Cardiac atrium fibroblast (primary cell): ENCODE measurements around the gene PDIA5. TPM values are rescaled to one million over a fixed set of nuclear protein-coding genes. Genes with fewer than 3 reads are reported as not detected.

Experiments used
- total RNA-seq: library from RNA; depleted of rRNA; stranded (reverse); fragments of >200 nt; gene quantifications from 2 replicates; pipeline ENCODE4 v1.2.3, GENCODE V29; 2015

Gene PDIA5
- 51.3 and 61.7 TPM in 2 replicates for total RNA-seq

GRCh38 chr3:123066896-123067688 is at the start of gene PDIA5:
TSS of gene PDIA5 (plus strand) at chr3:123067025. CDS start at chr3:123067165, 140 bp downstream.

DNA sequence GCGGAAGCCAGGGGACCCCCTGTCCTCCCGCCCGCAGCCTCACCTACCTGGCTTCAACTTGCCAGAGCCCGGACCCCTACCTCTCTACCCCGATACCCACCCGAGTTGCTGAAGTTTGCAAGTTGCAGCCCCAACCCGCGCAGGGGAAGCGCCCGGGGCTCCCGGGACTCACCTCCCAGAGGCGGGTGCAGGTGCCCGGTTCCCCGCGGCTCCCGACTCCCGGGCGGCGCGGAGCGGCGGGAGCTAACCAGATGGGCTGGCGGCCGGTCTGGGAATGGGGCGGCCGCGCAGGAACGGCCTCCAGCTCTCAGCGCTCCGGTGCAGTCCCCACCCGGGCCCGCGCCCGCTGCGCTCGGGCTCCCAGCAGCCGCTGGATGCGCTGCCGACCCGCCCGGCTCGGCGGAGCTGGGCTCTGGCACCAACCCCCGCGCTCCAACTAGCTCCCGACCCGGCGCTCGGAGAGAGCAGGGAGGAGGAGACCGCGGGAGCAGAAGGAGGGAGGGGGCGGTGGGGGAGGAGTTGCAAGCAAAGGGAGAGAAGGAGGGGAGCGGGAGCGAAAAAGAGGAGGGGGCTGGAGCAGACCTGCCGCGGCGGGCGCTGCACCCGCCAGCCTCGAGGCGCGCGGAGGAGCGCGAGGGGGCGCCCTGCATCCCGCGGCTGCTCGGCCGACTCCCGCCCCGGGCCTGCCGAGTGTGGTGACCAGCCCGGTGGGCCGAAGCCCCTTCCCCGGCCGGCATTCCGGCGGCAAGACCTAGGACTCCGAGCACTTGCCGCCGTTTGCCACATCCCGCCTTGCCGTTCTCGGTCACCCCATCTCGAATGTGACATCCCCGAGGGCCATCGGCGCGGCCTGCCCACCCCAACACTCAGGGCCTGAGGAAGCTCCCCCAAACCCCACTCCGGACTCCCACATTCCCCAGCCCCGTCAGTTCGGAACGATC is 39.3 kb upstream of the PDIA5 start, which contains the start of gene SEMA5B:
TSS of gene SEMA5B (minus strand) at position 472 of the 941 bp plus-strand sequence. CDS start 66,500 bp downstream, outside the sequence.

DNA sequence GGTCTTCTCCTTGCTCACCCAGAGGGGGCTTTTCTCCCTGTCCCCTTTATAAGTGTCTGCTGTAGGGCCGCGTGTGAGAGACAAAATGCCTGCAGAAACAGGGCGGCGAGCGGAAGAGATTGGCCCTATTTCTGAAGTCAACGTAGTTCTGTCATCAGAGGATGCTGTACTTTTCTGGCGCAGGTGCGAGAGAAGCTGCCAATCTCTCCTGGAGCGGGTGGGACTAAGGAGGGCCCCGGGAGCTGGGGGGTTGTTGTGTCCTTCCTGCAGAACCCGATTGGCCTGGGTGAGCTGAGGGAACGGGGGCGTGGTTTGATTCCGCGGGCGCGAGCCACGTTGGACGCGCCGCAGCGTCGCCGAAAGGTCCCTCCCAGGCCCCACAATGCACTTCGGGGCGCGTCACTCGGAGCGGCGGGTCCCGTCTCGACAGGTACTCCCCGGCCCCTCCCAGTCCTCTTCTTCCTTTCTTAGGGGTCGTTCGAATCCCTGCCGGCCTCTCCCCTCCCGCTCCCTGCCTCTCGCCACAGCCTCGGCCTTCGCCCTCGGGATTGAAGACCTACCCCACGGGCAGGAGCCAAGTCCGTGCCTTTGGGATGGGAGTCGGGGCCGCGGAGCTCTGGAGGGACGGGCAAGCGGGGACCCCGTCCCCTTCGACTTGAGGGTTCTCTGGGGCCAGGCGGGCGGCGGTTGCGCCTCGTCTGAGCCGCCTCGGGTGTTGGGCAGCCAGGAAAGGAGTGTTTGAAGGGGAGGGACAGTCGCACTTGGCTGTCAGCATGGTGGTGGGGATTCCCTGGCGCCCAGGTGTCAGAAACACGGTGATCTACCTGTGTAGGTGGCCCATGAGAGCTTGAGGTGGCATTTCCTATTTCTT is 135.0 kb downstream of the PDIA5 start, which contains the start of gene SEC22A:
TSS of gene SEC22A (plus strand) at position 387 of the 871 bp plus-strand sequence. CDS start 7,275 bp downstream, outside the sequence.

Other genes with a start within 250 kb of the PDIA5 start
- not detected in 2 replicates for gene SEMA5B, start 39.3 kb upstream of the PDIA5 start, total RNA-seq
- 31.8 and 31.9 TPM in 2 replicates for gene SEC22A, start 134.9 kb downstream of the PDIA5 start, total RNA-seq